HG03378 (cell line): ENCODE results near the gene NFIA.
"Not testable (repeated sequence)": the region's sequence is repeated elsewhere in the genome, so short reads cannot be mapped to it uniquely, and the experiment has no call there.

Source experiments
- ATAC-seq: cut with Tn5 transposase; IDR thresholded peaks from one replicate; pipeline ENCODE4 v1.9.1; 2021; ENCODE audit warnings: mild to moderate bottlenecking, moderate library complexity; ENCODE audit not compliant: unreplicated experiment

Gene NFIA

DNA sequence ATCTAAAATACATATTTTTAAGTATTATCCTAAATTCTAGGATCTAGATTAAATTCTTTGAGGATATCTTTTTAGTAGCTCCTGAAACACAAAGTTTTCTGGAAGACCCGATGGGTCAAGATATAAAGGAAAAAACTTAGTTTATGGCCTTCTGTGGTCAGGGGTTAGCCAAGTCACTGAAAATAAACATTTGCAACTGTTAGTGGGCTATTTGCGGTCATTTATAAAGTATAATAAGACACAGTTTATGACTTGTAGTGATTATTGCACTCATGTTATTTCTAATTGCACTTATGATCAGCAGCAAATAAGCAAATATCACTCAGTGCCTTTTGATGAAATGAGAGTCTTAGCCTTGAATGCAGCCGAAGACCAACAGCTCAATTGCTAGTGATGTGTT lies 183.3 kb downstream of the NFIA start:
- ATAC-seq, result no peak

DNA sequence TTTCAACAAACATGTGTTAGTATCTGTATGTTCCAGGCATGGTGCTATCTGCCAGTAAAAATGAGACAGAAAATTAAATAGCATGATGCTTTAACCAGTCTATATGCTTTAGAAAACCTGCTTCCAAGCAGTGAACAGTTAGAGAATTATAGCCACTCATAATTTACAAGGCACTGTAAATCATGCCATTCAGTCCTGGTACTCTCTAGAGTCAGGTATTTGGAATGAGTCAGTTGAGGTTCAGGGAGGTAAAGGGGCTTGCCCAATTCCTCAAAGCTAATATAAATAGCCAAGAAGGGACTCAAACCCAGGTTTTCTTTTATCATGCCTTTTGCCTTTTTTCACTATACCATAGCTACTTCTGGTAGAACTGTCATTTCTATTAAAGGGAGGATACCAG lies 184.4 kb downstream of the NFIA start:
- no peak for ATAC-seq

- no peak for ATAC-seq
These were observed 186.3 kb downstream of the NFIA start for GRCh38 chr1:61268546-61269240.

DNA sequence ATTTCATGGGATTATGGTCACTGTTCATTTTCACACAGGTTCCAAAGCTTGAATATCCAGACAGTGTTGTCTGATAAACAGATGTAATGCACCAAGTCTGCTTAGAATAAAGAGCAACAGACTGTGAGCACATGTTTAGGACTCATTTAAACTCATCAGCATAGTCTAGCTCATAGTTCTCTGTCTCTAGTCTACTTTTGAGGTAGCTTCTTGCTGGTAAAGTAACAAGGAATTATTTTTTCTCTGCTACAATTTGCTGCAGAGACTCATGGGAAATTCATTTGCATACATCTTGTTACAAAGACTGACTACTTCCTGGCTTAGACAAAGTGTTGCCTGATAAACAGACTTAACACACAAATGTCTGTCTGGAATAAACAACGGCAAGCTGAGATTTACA lies 187.2 kb downstream of the NFIA start:
- ATAC-seq, result no peak

DNA sequence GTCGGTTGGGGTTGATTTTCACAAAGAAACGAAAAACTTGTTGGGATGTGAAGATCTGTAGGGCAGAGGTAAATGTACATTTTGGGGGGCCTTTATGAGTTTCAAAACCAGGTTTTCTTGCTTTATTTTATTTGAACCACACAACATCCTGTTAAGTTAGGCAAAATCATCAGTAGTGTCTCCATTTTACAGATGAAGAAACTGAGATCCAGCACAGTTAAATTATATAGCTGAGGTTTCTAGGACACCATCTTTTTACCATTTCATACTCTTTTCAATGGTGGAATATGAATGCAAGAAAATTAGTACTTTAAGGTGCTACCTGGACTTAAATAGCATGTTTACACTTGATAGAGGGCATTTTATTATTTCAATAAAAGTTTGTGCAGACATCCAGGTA lies 187.7 kb downstream of the NFIA start:
- ATAC-seq, result no peak

GRCh38 chr1:61270761-61271411 lies 188.5 kb downstream of the NFIA start:
- ATAC-seq, result no peak

GRCh38 chr1:61271412-61271789 lies 189.0 kb downstream of the NFIA start:
- no peak for ATAC-seq

GRCh38 chr1:61273167-61273705 lies 190.9 kb downstream of the NFIA start:
- ATAC-seq, result no peak

- no peak for ATAC-seq
These were observed 191.5 kb downstream of the NFIA start for GRCh38 chr1:61273861-61274260.

- ATAC-seq, result no peak
These were observed 192.6 kb downstream of the NFIA start for GRCh38 chr1:61274939-61275338.

DNA sequence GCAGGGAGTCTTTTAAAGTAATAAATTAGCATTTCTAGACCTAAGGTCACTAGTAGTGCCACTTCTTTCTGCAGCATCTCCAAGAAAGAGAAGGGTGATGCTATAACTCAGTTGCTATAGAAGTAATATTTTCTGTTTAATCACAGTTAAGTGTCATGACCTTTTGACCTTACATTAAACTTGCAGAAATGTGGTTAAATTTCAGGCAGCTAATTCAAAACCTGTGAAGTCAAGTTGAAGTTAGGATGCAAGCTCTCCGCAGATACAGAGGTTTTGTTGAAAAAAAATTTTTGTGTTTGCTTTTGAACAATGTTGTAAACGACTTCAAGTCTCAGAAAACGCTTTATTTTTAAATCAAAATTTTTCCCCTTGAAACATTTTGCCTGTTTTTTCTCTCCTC lies 193.9 kb downstream of the NFIA start:
- ATAC-seq, result no peak

GRCh38 chr1:61277121-61277690 lies 194.8 kb downstream of the NFIA start:
- no peak for ATAC-seq

DNA sequence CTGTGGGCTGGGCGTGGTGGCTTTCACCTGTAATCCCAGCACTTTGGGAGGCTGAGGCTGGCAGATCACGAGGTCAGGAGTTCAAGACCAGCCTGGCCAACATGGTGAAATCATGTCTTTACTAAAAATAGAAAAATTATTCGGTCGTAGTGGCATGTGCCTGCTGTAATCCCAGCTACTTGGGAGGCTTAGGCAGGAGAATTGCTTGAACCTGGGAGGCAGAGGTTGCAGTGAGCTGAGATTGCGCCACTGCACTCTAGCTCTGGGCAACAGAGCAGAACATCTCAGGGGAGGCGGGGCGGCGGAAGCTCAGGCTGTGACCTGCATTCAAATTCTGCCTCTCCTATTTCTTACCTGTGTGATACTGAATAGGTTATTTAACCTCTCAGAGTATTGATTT lies 196.1 kb downstream of the NFIA start:
- ATAC-seq, result not testable (repeated sequence)

- no peak for ATAC-seq
These were observed 196.6 kb downstream of the NFIA start for GRCh38 chr1:61278966-61279365.

- no peak for ATAC-seq
These were observed 197.2 kb downstream of the NFIA start for GRCh38 chr1:61279570-61279969.

- ATAC-seq, result no peak
These were observed 198.1 kb downstream of the NFIA start for GRCh38 chr1:61280452-61280851.

GRCh38 chr1:61282387-61282786 lies 200.0 kb downstream of the NFIA start:
- ATAC-seq, result no peak

- no peak for ATAC-seq
These were observed 202.0 kb downstream of the NFIA start for GRCh38 chr1:61284248-61284854.

DNA sequence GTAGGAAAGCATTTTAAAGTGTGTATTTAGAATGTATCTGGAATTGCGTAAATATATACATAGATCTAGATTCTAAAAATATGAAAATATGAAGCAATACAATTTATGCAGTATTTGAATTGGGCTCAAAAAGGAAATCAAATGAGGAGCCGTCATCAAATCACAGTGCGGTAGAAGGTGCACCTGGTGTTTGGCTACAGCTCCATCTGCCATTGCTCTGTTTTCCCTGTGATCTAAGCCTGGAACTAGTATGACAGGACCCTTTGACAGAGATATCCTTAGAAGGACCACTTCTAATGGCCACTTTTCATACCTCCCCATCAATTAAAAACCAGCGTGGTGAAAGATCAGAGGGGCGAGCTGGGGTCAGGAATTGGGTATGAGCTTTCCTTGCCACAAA lies 202.6 kb downstream of the NFIA start:
- ATAC-seq, result no peak

- ATAC-seq, result no peak
These were observed 203.1 kb downstream of the NFIA start for GRCh38 chr1:61285371-61285885.

GRCh38 chr1:61287014-61287413 lies 204.7 kb downstream of the NFIA start:
- no peak for ATAC-seq

GRCh38 chr1:61287734-61288133 lies 205.4 kb downstream of the NFIA start:
- ATAC-seq, result no peak
